C4-2B (cell line): ENCODE results near the gene GIMD1.

Experiments used
- CTCF ChIP-seq: fragments of 450-650 bp; conservative IDR thresholded peaks from 2 replicates; pipeline ENCODE4 v1.5.1; 2017; ENCODE audit warnings: mild to moderate bottlenecking
- ZFX ChIP-seq: fragments of 450-650 bp; IDR thresholded peaks from 2 replicates; pipeline ENCODE4 v1.6.1; 2017

GRCh38 chr4:106373026-106373425, 4.4 kb upstream of the GIMD1 start:
- TF ChIP-seq CTCF (no peak), ZFX (no peak)
